Central memory CD8-positive, alpha-beta T cell (primary cell): ENCODE results near the gene BACH1.

Experiments used
- ATAC-seq: fragments of 150-1000 bp; cut with Tn5 transposase; replicated peaks from 2 replicates; pipeline ENCODE4 v1.10.0; 2022; ENCODE audit warnings: mild to moderate bottlenecking, moderate FRiP score, moderate number of reproducible peaks; ENCODE audit not compliant: poor library complexity, severe bottlenecking; ENCODE audit errors: extremely low read depth
- DNase-seq, 2 donors: peaks; one replicate each; pipeline ENCODE4 v3.0.0; 2021; ENCODE audit warnings: low spot score in 2 of 2
- H3K27ac Mint-ChIP-seq: one replicate; pipeline ENCODE4 v1.8.0; 2022; ENCODE audit warnings: low read depth, mild to moderate bottlenecking, moderate library complexity, mixed read lengths
- H3K27me3 Mint-ChIP-seq: one replicate; pipeline ENCODE4 v1.8.0; 2022; ENCODE audit warnings: mixed read lengths
- H3K36me3 Mint-ChIP-seq: one replicate; pipeline ENCODE4 v1.8.0; 2022; ENCODE audit warnings: mild to moderate bottlenecking, moderate library complexity, mixed read lengths; ENCODE audit not compliant: insufficient read depth
- H3K4me1 Mint-ChIP-seq: one replicate; pipeline ENCODE4 v1.8.0; 2022; ENCODE audit warnings: mixed read lengths
- H3K4me3 Mint-ChIP-seq: one replicate; pipeline ENCODE4 v1.8.0; 2022; ENCODE audit warnings: mild to moderate bottlenecking, moderate library complexity, mixed read lengths
- H3K9me3 Mint-ChIP-seq: one replicate; pipeline ENCODE4 v1.8.0; 2022; ENCODE audit warnings: mixed read lengths

Gene BACH1

GRCh38 chr21:29297483-29298347 is 1.0 kb upstream of the BACH1 start:
- peaks cover 25% of the 10 kb centered on the region for H3K4me1 Mint-ChIP-seq
- peak overlapping the region; percentile 82 for H3K4me3 Mint-ChIP-seq
- DNase-seq = no peak
- H3K27me3 Mint-ChIP-seq = no peaks in the 10 kb centered on the region
- H3K27ac Mint-ChIP-seq = no peak overlapping the region
- H3K36me3 Mint-ChIP-seq = peaks cover 8% of the 10 kb centered on the region
- H3K9me3 Mint-ChIP-seq = no peaks in the 10 kb centered on the region
- ATAC-seq = no peak

GRCh38 chr21:29299046-29299915 is 559 bp downstream of the BACH1 start:
- H3K27me3 Mint-ChIP-seq = no peaks in the 10 kb centered on the region
- peak; percentile 64 for ATAC-seq
- H3K27ac Mint-ChIP-seq = peak overlapping the region; percentile 72
- no peaks in the 10 kb centered on the region for H3K9me3 Mint-ChIP-seq
- peaks cover 25% of the 10 kb centered on the region for H3K4me1 Mint-ChIP-seq
- H3K4me3 Mint-ChIP-seq = peak overlapping the region; percentile 82
- H3K36me3 Mint-ChIP-seq = peaks cover 8% of the 10 kb centered on the region
- peak; percentile 49 to 58 for DNase-seq

- peak; percentile 44 for ATAC-seq
- H3K27ac Mint-ChIP-seq = peak overlapping the region; percentile 72
- DNase-seq = peak in 1 of 2 donors; percentile 25
- H3K27me3 Mint-ChIP-seq = no peaks in the 10 kb centered on the region
- no peaks in the 10 kb centered on the region for H3K9me3 Mint-ChIP-seq
- H3K36me3 Mint-ChIP-seq = peaks cover 8% of the 10 kb centered on the region
- H3K4me1 Mint-ChIP-seq = peaks cover 25% of the 10 kb centered on the region
- H3K4me3 Mint-ChIP-seq = peak overlapping the region; percentile 82
Measured at GRCh38 chr21:29299916-29300806, 1.4 kb downstream of the BACH1 start.

GRCh38 chr21:29300807-29301138 is 2.1 kb downstream of the BACH1 start:
- Mint-ChIP-seq H3K4me3 (peak overlapping the region; percentile 82), H3K4me1 (peaks cover 27% of the 10 kb centered on the region), H3K9me3 (no peaks in the 10 kb centered on the region), H3K36me3 (peaks cover 10% of the 10 kb centered on the region), H3K27me3 (no peaks in the 10 kb centered on the region), H3K27ac (peak overlapping the region; percentile 72)
- ATAC-seq (no peak), DNase-seq (no peak)

- Mint-ChIP-seq H3K4me3 (no peak overlapping the region), H3K36me3 (peaks cover 12% of the 10 kb centered on the region), H3K9me3 (no peaks in the 10 kb centered on the region), H3K4me1 (peaks cover 35% of the 10 kb centered on the region), H3K27ac (no peak overlapping the region), H3K27me3 (no peaks in the 10 kb centered on the region)
- ATAC-seq = no peak
- DNase-seq = no peak
Measured at GRCh38 chr21:29301691-29302090, 3.0 kb downstream of the BACH1 start.

GRCh38 chr21:29302359-29302875 is 3.7 kb downstream of the BACH1 start:
- H3K9me3 Mint-ChIP-seq = no peaks in the 10 kb centered on the region
- H3K4me3 Mint-ChIP-seq = no peak overlapping the region
- no peak overlapping the region for H3K27ac Mint-ChIP-seq
- no peaks in the 10 kb centered on the region for H3K27me3 Mint-ChIP-seq
- ATAC-seq (no peak), DNase-seq (no peak)
- peaks cover 12% of the 10 kb centered on the region for H3K36me3 Mint-ChIP-seq
- peaks cover 35% of the 10 kb centered on the region for H3K4me1 Mint-ChIP-seq

- Mint-ChIP-seq H3K27ac (no peak overlapping the region), H3K4me1 (peaks cover 35% of the 10 kb centered on the region), H3K36me3 (peaks cover 12% of the 10 kb centered on the region), H3K27me3 (no peaks in the 10 kb centered on the region), H3K4me3 (no peak overlapping the region), H3K9me3 (no peaks in the 10 kb centered on the region)
- ATAC-seq (no peak), DNase-seq (no peak)
Measured at GRCh38 chr21:29303288-29303687, 4.6 kb downstream of the BACH1 start.

GRCh38 chr21:29304597-29304996 is 5.9 kb downstream of the BACH1 start:
- H3K36me3 Mint-ChIP-seq = peaks cover 8% of the 10 kb centered on the region
- no peaks in the 10 kb centered on the region for H3K27me3 Mint-ChIP-seq
- peaks cover 44% of the 10 kb centered on the region for H3K4me1 Mint-ChIP-seq
- no peaks in the 10 kb centered on the region for H3K9me3 Mint-ChIP-seq
- ATAC-seq = no peak
- H3K27ac Mint-ChIP-seq = no peak overlapping the region
- H3K4me3 Mint-ChIP-seq = no peak overlapping the region
- no peak for DNase-seq

GRCh38 chr21:29305068-29305467 is 6.3 kb downstream of the BACH1 start:
- no peaks in the 10 kb centered on the region for H3K27me3 Mint-ChIP-seq
- H3K4me3 Mint-ChIP-seq = no peak overlapping the region
- ATAC-seq (no peak), DNase-seq (no peak)
- peaks cover 39% of the 10 kb centered on the region for H3K4me1 Mint-ChIP-seq
- peaks cover 6% of the 10 kb centered on the region for H3K36me3 Mint-ChIP-seq
- H3K9me3 Mint-ChIP-seq = no peaks in the 10 kb centered on the region
- no peak overlapping the region for H3K27ac Mint-ChIP-seq

- Mint-ChIP-seq H3K27ac (peak overlapping the region; percentile 12), H3K4me3 (no peak overlapping the region), H3K9me3 (no peaks in the 10 kb centered on the region), H3K36me3 (peaks cover 6% of the 10 kb centered on the region), H3K4me1 (peaks cover 37% of the 10 kb centered on the region), H3K27me3 (no peaks in the 10 kb centered on the region)
- ATAC-seq (no peak), DNase-seq (no peak)
Measured at GRCh38 chr21:29305561-29305960, 6.8 kb downstream of the BACH1 start.

- H3K9me3 Mint-ChIP-seq = no peaks in the 10 kb centered on the region
Measured at GRCh38 chr21:29306920-29307319, 8.2 kb downstream of the BACH1 start.

More at GRCh38 chr21:29306920-29307319, 8.2 kb downstream of the BACH1 start:
- H3K27me3 Mint-ChIP-seq = no peaks in the 10 kb centered on the region
- no peak for ATAC-seq
- H3K27ac Mint-ChIP-seq = no peak overlapping the region
- peaks cover 42% of the 10 kb centered on the region for H3K4me1 Mint-ChIP-seq
- no peak for DNase-seq
- peaks cover 7% of the 10 kb centered on the region for H3K36me3 Mint-ChIP-seq
- H3K4me3 Mint-ChIP-seq = no peak overlapping the region
